Adipocyte (in vitro differentiated cells): ENCODE measurements around the gene FGD2.

Experiments used
- DNase-seq: peaks from one replicate; pipeline ENCODE4 v3.0.0-alpha.2; 2015; ENCODE audit warnings: low read depth
- H3K27me3 ChIP-seq: replicated peaks from 2 replicates; pipeline ENCODE4 v1.7.0; 2013; ENCODE audit warnings: mild to moderate bottlenecking, low read length, moderate library complexity; ENCODE audit not compliant: control insufficient read depth, insufficient read depth
- H3K36me3 ChIP-seq: 2 replicates; pipeline ENCODE4 v1.7.0; 2013; ENCODE audit warnings: low read length, mild to moderate bottlenecking, moderate library complexity; ENCODE audit not compliant: control insufficient read depth, insufficient read depth, severe bottlenecking
- H3K4me1 ChIP-seq: 2 replicates; pipeline ENCODE4 v1.7.0; 2013; ENCODE audit warnings: mild to moderate bottlenecking, low read length, moderate library complexity; ENCODE audit not compliant: control insufficient read depth, insufficient read depth
- H3K4me3 ChIP-seq: 2 replicates; pipeline ENCODE4 v1.7.0; 2013; ENCODE audit warnings: mild to moderate bottlenecking, low read length, moderate library complexity
- H3K9ac ChIP-seq: 2 replicates; pipeline ENCODE4 v1.7.0; 2013; ENCODE audit warnings: mild to moderate bottlenecking, low read length, moderate library complexity
- H3K9me3 ChIP-seq: 2 replicates; pipeline ENCODE4 v1.7.0; 2013; ENCODE audit warnings: mild to moderate bottlenecking, low read length, moderate library complexity; ENCODE audit not compliant: control insufficient read depth

The FGD2 gene

DNA sequence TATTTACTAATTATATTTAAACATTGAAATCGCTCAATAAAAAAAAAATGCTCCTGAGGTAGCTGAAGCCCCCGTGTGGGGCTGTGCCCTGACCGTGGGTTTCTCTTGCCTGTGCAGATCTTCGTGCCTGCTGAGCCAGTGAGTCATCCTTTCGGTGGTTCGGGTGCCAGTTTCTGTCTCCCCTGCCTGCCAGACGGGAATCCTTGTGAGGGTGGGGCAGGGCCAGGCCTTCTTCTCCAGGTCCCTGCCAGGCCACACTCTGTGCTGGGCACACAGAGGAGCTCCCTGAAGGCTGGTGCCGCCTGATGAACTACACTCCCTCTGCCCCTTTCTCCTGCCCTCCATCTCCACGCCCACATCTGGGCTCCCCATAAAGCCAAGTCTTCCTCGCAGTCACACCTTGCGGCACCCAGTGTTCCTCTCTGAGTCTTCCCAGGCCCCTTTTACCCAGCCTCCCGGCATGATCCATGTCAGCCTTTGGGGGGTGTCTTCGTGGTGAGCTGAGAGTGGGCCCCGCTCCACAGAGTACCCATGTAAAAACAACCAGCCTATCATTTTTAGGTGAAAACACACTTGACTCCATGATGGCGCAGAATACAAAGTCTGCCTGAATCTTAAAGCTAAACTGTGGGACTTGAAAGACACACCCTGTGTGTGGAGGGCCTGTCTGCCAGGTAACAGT lies 19.3 kb downstream of the FGD2 start:
- H3K9ac ChIP-seq: no peak overlapping the region
- H3K9me3 ChIP-seq: no peaks in the 10 kb centered on the region
- no peaks in the 10 kb centered on the region for H3K36me3 ChIP-seq
- no peaks in the 10 kb centered on the region for H3K4me1 ChIP-seq
- peak; percentile 73 for DNase-seq
- H3K27me3 ChIP-seq: peaks cover 18% of the 10 kb centered on the region
- no peak overlapping the region for H3K4me3 ChIP-seq

DNA sequence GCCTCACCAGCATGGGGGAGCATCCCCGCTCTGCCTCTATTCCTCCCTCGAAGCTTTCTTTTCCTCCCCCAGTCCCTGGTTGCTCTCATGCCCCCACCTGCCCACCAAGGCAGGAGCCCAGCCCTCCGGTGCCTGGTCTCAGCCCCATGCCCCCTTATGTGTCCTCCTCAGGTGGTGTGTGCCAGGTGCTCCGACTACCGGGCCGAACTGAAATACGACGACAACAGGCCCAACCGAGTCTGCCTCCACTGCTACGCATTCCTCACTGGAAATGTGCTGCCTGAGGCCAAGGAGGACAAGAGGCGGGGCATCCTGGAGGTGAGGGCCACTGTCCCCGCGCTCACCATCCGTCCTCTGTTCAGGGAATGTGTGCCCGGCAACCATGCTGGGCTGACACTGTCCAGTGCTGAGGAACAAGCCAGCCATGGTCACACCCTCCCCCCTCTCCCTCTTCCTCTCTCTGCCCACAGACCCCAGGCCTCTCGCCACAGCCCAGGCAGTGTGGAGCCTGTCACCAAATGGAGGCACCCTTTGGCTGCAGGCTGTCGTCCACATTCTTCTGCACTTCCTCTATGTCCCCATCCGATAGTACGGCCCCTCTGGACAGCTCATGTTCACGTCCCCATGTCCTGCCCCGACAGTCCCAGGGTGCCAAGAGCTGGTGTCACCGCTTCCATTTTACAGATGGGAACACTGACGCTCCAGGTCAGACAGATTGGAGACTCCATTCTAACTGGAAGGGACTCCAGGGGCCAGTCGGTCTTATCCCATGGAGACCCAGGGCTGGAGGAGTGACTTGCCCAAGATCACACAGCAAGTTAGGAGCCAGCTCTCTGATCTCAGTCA lies 20.4 kb downstream of the FGD2 start:
- Histone ChIP-seq H3K27me3 (peaks cover 18% of the 10 kb centered on the region), H3K4me1 (no peaks in the 10 kb centered on the region), H3K9ac (no peak overlapping the region), H3K36me3 (no peaks in the 10 kb centered on the region), H3K4me3 (no peak overlapping the region), H3K9me3 (peaks cover 4% of the 10 kb centered on the region)
- no peak for DNase-seq

DNA sequence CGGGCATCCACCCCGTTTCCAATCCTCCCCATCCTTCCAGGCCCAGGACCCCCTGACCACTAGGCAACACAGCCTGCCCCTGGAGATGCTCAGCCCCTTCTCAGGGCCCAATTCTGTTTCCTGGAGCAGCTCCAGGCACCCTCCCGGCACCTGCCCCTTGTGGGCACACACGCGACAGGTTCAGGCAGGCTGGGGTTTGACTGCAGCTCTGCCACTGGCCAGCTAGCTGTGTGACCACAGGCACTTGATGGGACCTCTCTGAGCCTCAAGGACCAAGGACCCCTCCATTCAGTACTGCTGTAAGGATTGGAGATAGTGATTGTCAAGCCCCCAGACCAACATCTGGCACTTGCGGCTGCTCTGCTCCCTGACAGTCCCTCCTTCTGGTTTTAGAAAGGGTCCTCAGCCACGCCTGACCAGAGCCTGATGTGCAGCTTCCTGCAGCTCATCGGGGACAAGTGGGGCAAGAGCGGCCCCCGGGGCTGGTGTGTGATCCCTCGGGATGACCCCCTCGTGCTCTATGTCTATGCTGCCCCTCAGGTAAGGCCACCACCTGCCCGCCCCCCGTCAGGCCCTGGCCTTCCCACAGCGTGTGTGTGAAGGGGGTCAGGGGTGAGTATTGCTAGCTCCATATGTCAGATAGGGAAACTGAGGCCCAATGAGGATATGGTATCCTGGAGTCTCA lies 21.7 kb downstream of the FGD2 start:
- no peak for DNase-seq
- H3K36me3 ChIP-seq: no peaks in the 10 kb centered on the region
- no peak overlapping the region for H3K4me3 ChIP-seq
- peaks cover 18% of the 10 kb centered on the region for H3K27me3 ChIP-seq
- peaks cover 4% of the 10 kb centered on the region for H3K9me3 ChIP-seq
- H3K4me1 ChIP-seq: no peaks in the 10 kb centered on the region
- no peak overlapping the region for H3K9ac ChIP-seq

- H3K9ac ChIP-seq: no peak overlapping the region
- DNase-seq: no peak
- H3K4me3 ChIP-seq: no peak overlapping the region
- H3K27me3 ChIP-seq: peaks cover 18% of the 10 kb centered on the region
- H3K9me3 ChIP-seq: peaks cover 4% of the 10 kb centered on the region
- no peaks in the 10 kb centered on the region for H3K36me3 ChIP-seq
- H3K4me1 ChIP-seq: no peaks in the 10 kb centered on the region
Measured at GRCh38 chr6:37027811-37028469, 22.5 kb downstream of the FGD2 start.

DNA sequence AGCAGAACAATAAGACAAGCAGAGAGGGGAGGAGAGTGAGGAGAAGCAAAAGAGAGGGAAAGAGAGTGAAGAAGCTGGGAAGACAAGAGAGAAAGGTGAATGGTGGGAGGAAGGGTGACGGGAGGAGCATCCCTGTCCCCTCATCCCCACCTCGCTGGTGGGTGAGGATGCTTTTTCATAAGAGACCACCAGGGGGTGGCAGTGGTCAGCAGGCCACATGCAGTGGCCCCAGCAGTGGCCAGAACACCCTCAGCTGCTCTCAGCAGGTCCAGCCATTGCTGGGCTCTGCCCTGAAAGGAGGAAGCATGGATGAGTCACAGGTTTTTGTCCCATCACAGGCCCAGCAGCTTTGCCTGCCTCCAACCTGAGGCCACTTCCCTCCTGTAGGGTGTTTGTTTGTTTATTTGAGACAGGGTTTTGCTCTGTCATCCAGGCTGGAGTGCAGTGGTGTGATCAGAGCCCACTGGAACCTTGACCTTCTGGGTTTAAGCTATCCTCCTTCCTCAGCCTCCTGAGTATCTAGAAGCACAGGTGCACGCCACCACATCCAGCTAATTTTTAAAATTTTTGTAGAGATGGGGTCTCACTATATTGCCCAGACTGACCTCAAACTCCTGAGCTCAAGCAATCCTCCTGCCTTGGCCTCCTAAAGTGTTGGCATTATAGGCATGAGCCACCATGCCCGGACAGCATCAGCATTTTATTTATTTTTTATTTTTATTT lies 24.0 kb downstream of the FGD2 start:
- DNase-seq: peak; percentile 83

DNA sequence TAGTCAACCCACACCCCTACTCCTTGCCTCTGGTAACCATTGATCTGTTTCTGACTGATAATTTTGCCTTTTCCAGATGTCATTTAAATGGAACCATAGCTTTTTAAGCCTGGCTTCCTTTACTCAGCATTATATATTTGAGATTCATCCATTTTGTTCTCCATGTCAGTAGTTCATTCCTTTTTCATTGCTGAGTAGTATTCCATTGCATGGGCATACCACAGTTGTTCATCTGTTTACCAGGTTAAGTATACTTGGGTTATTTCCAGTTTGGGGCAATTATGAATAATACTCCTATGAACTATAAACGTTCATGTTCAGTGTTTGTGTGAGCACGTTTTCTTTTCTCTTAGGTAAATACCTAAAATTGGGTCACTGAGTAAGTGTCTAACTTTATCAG lies 25.1 kb downstream of the FGD2 start:
- Histone ChIP-seq H3K27me3 (peaks cover 16% of the 10 kb centered on the region), H3K36me3 (no peaks in the 10 kb centered on the region), H3K4me1 (no peaks in the 10 kb centered on the region), H3K4me3 (no peak overlapping the region), H3K9ac (no peak overlapping the region), H3K9me3 (peaks cover 4% of the 10 kb centered on the region)
- no peak for DNase-seq

More for the DNA sequence above, 24.0 kb downstream of the FGD2 start:
- no peaks in the 10 kb centered on the region for H3K4me1 ChIP-seq
- H3K36me3 ChIP-seq: no peaks in the 10 kb centered on the region
- no peak overlapping the region for H3K9ac ChIP-seq
- H3K9me3 ChIP-seq: peaks cover 4% of the 10 kb centered on the region
- no peak overlapping the region for H3K4me3 ChIP-seq
- H3K27me3 ChIP-seq: peaks cover 16% of the 10 kb centered on the region

GRCh38 chr6:37032239-37032638 lies 26.8 kb downstream of the FGD2 start:
- Histone ChIP-seq H3K27me3 (peaks cover 7% of the 10 kb centered on the region), H3K9ac (no peak overlapping the region)

DNA sequence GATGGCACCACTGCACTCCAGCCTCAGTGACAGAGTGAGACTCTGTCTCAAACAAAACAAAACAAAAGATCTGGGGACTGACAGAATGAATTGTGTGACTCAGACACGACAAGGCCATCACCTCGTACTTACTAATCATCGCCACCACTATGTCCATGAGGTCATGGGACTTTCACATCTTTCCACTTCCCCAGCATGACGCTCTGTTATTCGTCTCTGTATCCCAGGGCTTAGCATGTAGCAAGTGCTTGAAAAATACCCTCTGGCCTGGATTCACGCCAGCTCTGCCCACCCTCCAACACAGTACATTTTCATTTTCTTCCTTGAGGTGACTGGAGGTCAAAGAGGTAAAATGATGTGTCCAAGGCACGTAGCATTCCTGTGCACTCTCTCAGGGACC lies 27.8 kb downstream of the FGD2 start:
- no peak overlapping the region for H3K4me3 ChIP-seq
- H3K9ac ChIP-seq: no peak overlapping the region
- peaks cover 2% of the 10 kb centered on the region for H3K4me1 ChIP-seq
- peaks cover 4% of the 10 kb centered on the region for H3K9me3 ChIP-seq
- no peaks in the 10 kb centered on the region for H3K36me3 ChIP-seq
- DNase-seq: no peak
- H3K27me3 ChIP-seq: peaks cover 3% of the 10 kb centered on the region

More at GRCh38 chr6:37032239-37032638, 26.8 kb downstream of the FGD2 start:
- H3K36me3 ChIP-seq: no peaks in the 10 kb centered on the region
- no peak overlapping the region for H3K4me3 ChIP-seq
- peaks cover 4% of the 10 kb centered on the region for H3K9me3 ChIP-seq
- H3K4me1 ChIP-seq: no peaks in the 10 kb centered on the region
- DNase-seq: no peak

GRCh38 chr6:37033819-37034795 lies 28.7 kb downstream of the FGD2 start:
- DNase-seq: no peak
- H3K27me3 ChIP-seq: peaks cover 3% of the 10 kb centered on the region
- H3K9me3 ChIP-seq: peaks cover 4% of the 10 kb centered on the region
- H3K9ac ChIP-seq: no peak overlapping the region
- no peaks in the 10 kb centered on the region for H3K36me3 ChIP-seq
- H3K4me1 ChIP-seq: peaks cover 10% of the 10 kb centered on the region
- no peak overlapping the region for H3K4me3 ChIP-seq

DNA sequence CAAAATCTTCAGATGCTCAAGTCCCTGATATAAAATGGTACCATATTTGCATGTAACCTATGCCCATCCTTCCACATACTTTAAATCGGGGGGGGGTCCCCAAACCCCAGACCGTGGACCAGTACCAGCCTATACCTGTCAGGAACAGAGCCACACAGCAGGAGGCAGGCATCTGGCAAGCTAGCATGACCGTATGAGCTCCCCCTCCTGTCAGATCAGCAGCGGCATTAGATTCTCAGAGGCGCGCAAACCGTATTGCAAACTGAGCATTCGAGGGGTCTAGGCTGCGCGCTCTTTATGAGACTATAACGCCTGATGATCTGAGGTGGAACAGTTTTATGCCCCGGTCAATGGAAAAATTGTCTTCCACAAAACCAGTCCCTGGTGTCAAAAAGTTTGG lies 30.7 kb downstream of the FGD2 start:
- peaks cover 3% of the 10 kb centered on the region for H3K27me3 ChIP-seq
- peaks cover 10% of the 10 kb centered on the region for H3K4me1 ChIP-seq

More for the DNA sequence above, 30.7 kb downstream of the FGD2 start:
- Histone ChIP-seq H3K9ac (no peak overlapping the region), H3K9me3 (no peaks in the 10 kb centered on the region), H3K36me3 (no peaks in the 10 kb centered on the region), H3K4me3 (no peak overlapping the region)
- no peak for DNase-seq
